ENCODE results near the gene DYNLT2. TPM values are rescaled to one million over a fixed set of nuclear protein-coding genes. Genes with fewer than 3 reads are reported as not detected.

The DYNLT2 gene
- total RNA-seq, 2 experiments from 2014 or later, result 2.2 to 2.4 TPM

GRCh38 chr6:169702840-169703246 lies 48.5 kb downstream of the DYNLT2 start:
- H3K9me3 Mint-ChIP-seq, result no peaks in the 10 kb centered on the region
- ChIA-PET POLR2A (interaction anchor here (0.9 to 6.3 kb wide), 9 partner anchors 7 to 49 kb away, joined by 3 to 95 read pairs (median 6); partner anchors contain the start of genes DYNLT2, ERMARD and PHF10), CTCF (interaction anchor here (4.0 to 4.1 kb wide), 2 partner anchors 17 to 20 kb away, joined by 14 to 17 read pairs; no protein-coding TSS in a partner anchor)
- intact Hi-C loops (cut with micrococcal nuclease), result loop anchor here (2.0 kb wide), 2 partner anchors 20 to 48 kb away; partner anchors contain the start of genes DYNLT2 and ERMARD
- peaks cover 41% of the 10 kb centered on the region for H3K36me3 Mint-ChIP-seq (ENCODE audit: low read depth)
- H3K4me3 Mint-ChIP-seq, result peak overlapping the region; percentile 93
- ATAC-seq, result peak; percentile 10
- TF ChIP-seq CTCF (IDR thresholded peaks at IDR 0.05), result no peak
- H3K27me3 Mint-ChIP-seq, result no peaks in the 10 kb centered on the region
- DNase-seq, result no peak
- H3K27ac Mint-ChIP-seq, result peak overlapping the region; percentile 93
- peaks cover 48% of the 10 kb centered on the region for H3K4me1 Mint-ChIP-seq (ENCODE audit: low read depth)

GRCh38 chr6:169701954-169702839 lies 49.2 kb downstream of the DYNLT2 start, which contains the start of the genes C6orf120 and WDR27:
Gene C6orf120 (plus strand): TSS chr6:169702126. CDS start chr6:169702460, 334 bp downstream.
Gene WDR27 (minus strand): TSS chr6:169702029. CDS start chr6:169689005, 13,024 bp downstream.
- Mint-ChIP-seq H3K27me3 (no peaks in the 10 kb centered on the region), H3K4me3 (peak within 1 kb of the TSS; percentile 93), H3K36me3 (ENCODE audit: low read depth) (peaks cover 46% of the 10 kb centered on the region), H3K9me3 (no peaks in the 10 kb centered on the region), H3K4me1 (ENCODE audit: low read depth) (peaks cover 49% of the 10 kb centered on the region), H3K27ac (peak within 1 kb of the TSS; percentile 93)
- no peak for TF ChIP-seq CTCF (IDR thresholded peaks at IDR 0.05)
- intact Hi-C loops (cut with micrococcal nuclease), result loop anchor here (2.0 kb wide), 2 partner anchors 21 to 49 kb away; partner anchors contain the start of genes DYNLT2 and ERMARD
- ATAC-seq, result peak; percentile 93
- ChIA-PET POLR2A (interaction anchor here (0.9 to 6.3 kb wide), 14 partner anchors 8 to 881 kb away, joined by 3 to 95 read pairs (median 4); partner anchors contain the start of genes DYNLT2, ERMARD and PHF10), CTCF (interaction anchor here (1.0 to 4.1 kb wide), 5 partner anchors 8 to 87 kb away, joined by 3 to 17 read pairs (median 5); no protein-coding TSS in a partner anchor)
- peak; percentile 98 for DNase-seq

- Mint-ChIP-seq H3K9me3 (no peaks in the 10 kb centered on the region), H3K4me3 (peak overlapping the region; percentile 93), H3K36me3 (ENCODE audit: low read depth) (peaks cover 43% of the 10 kb centered on the region), H3K4me1 (ENCODE audit: low read depth) (peaks cover 45% of the 10 kb centered on the region), H3K27me3 (no peaks in the 10 kb centered on the region), H3K27ac (peak overlapping the region; percentile 89)
- TF ChIP-seq CTCF (IDR thresholded peaks at IDR 0.05), result no peak
- ATAC-seq (peak; percentile 2), DNase-seq (no peak)
- ChIA-PET CTCF (interaction anchor here (1.0 to 4.1 kb wide), 5 partner anchors 9 to 88 kb away, joined by 3 to 17 read pairs (median 5); no protein-coding TSS in a partner anchor), POLR2A (interaction anchor here (0.9 to 6.3 kb wide), 14 partner anchors 8 to 882 kb away, joined by 3 to 95 read pairs (median 4); partner anchors contain the start of genes DYNLT2, ERMARD and PHF10)
- intact Hi-C loops (cut with micrococcal nuclease), result no loop called here
Measured at GRCh38 chr6:169701311-169701953, 49.9 kb downstream of the DYNLT2 start.

- ChIA-PET CTCF (interaction anchor here (4.0 to 4.1 kb wide), 2 partner anchors 19 to 22 kb away, joined by 14 to 17 read pairs; no protein-coding TSS in a partner anchor), POLR2A (interaction anchor here (2.5 to 6.3 kb wide), 2 partner anchors 16 to 23 kb away, joined by 6 to 95 read pairs; partner anchors contain the start of gene PHF10)
- no peak for TF ChIP-seq CTCF (IDR thresholded peaks at IDR 0.05)
- Mint-ChIP-seq H3K27me3 (no peaks in the 10 kb centered on the region), H3K9me3 (no peaks in the 10 kb centered on the region), H3K4me1 (ENCODE audit: low read depth) (peaks cover 37% of the 10 kb centered on the region), H3K4me3 (peak overlapping the region; percentile 93), H3K27ac (no peak overlapping the region), H3K36me3 (ENCODE audit: low read depth) (peaks cover 42% of the 10 kb centered on the region)
- no peak for ATAC-seq
- no peak for DNase-seq
- intact Hi-C loops (cut with micrococcal nuclease), result no loop called here
Measured at GRCh38 chr6:169700296-169700695, 51.1 kb downstream of the DYNLT2 start.
